ENCODE measurements around the gene SMIM32. TPM values are rescaled to one million over a fixed set of nuclear protein-coding genes. Genes with fewer than 3 reads are reported as not detected.

SMIM32 gene
- total RNA-seq, 1 donor from 2014 or later, result 0.22 TPM

DNA sequence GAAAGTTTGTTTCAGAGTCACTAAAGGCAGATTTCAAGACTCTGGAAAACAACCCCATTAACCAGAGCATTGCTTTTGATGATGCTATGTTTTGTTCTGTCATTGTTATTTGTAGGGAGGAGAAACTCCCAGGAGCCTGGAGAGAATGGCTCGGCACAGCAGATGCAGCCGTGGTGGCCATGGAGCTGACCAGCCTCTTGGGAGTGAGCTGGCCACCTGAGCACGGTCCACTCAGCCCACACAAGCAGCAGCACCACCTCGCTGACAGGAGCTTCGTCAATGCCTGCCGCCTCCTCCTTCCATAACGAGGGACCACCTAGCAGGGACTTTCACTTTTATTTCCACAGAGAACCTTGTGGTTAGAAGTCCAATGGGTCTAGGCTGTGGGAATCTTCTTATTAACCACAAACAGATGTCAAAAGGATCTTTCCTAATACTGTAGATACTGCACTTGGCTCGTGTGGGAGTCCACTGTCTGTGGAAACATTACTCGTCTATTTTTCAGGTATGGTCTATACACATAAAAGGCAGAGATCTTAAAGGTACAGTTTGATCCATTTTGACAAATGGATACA, 21.0 kb upstream of the SMIM32 start:
- DNase-seq (ENCODE audit: low spot score in 2 of 2, unreplicated experiment in 2 of 2), result no peak
- no peaks in the 10 kb centered on the region for H3K36me3 Mint-ChIP-seq
- H3K4me1 Mint-ChIP-seq, result no peaks in the 10 kb centered on the region
- no peak for TF ChIP-seq CTCF (IDR thresholded peaks at IDR 0.05; ENCODE audit: unreplicated experiment)
- no peak overlapping the region for H3K4me3 Mint-ChIP-seq
- H3K27me3 Mint-ChIP-seq (ENCODE audit: low read depth), result peaks cover 6% of the 10 kb centered on the region
- no peak overlapping the region for H3K27ac Mint-ChIP-seq
- H3K9me3 Mint-ChIP-seq, result no peaks in the 10 kb centered on the region

- no peak overlapping the region for H3K4me3 Mint-ChIP-seq
- H3K4me1 Mint-ChIP-seq, result no peaks in the 10 kb centered on the region
- peak; percentile 84 for TF ChIP-seq CTCF (IDR thresholded peaks at IDR 0.05; ENCODE audit: unreplicated experiment)
- no peak overlapping the region for H3K27ac Mint-ChIP-seq
- DNase-seq (ENCODE audit: low spot score in 2 of 2, unreplicated experiment in 2 of 2), result peak in 1 of 2 experiments; percentile 69
- H3K27me3 Mint-ChIP-seq (ENCODE audit: low read depth), result peaks cover 5% of the 10 kb centered on the region
- no peaks in the 10 kb centered on the region for H3K9me3 Mint-ChIP-seq
- H3K36me3 Mint-ChIP-seq, result no peaks in the 10 kb centered on the region
These were observed 19.3 kb upstream of the SMIM32 start for GRCh38 chr5:136212252-136212721.

GRCh38 chr5:136211282-136212040, 18.5 kb upstream of the SMIM32 start:
- Mint-ChIP-seq H3K36me3 (no peaks in the 10 kb centered on the region), H3K4me1 (no peaks in the 10 kb centered on the region), H3K27ac (no peak overlapping the region), H3K4me3 (no peak overlapping the region), H3K9me3 (no peaks in the 10 kb centered on the region), H3K27me3 (ENCODE audit: low read depth) (peaks cover 5% of the 10 kb centered on the region)
- no peak for TF ChIP-seq CTCF (IDR thresholded peaks at IDR 0.05; ENCODE audit: unreplicated experiment)
- no peak for DNase-seq (ENCODE audit: low spot score in 2 of 2, unreplicated experiment in 2 of 2)

DNA sequence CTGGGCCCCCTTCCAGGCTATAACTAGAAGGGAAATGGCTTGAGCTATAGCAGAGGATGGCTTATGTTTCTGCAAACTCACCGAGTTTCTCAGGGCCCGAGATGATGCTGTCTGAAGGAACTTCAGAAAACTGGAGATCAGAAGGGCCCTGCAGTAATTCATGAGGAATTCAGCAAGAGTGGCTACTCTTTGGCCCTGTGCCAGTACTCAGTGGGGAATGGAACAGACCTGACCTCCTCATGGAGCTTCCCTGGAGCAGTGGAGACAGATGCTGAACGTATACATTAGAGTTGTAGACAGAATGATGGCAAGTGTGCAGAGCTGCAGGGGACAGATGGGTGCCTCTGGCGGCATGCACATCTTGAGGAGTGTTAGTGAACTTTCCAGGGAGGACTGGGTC, 17.3 kb upstream of the SMIM32 start:
- Mint-ChIP-seq H3K36me3 (peaks cover under 1% of the 10 kb centered on the region), H3K9me3 (peaks cover 5% of the 10 kb centered on the region), H3K4me1 (no peaks in the 10 kb centered on the region), H3K27me3 (ENCODE audit: low read depth) (peaks cover 5% of the 10 kb centered on the region), H3K4me3 (no peak overlapping the region), H3K27ac (no peak overlapping the region)
- TF ChIP-seq CTCF (IDR thresholded peaks at IDR 0.05; ENCODE audit: unreplicated experiment), result no peak
- no peak for DNase-seq (ENCODE audit: low spot score in 2 of 2, unreplicated experiment in 2 of 2)

- TF ChIP-seq CTCF (IDR thresholded peaks at IDR 0.05; ENCODE audit: unreplicated experiment), result no peak
- Mint-ChIP-seq H3K27ac (no peak overlapping the region), H3K9me3 (peaks cover 6% of the 10 kb centered on the region), H3K36me3 (peaks cover 2% of the 10 kb centered on the region), H3K27me3 (ENCODE audit: low read depth) (peaks cover 5% of the 10 kb centered on the region), H3K4me1 (no peaks in the 10 kb centered on the region), H3K4me3 (no peak overlapping the region)
- no peak for DNase-seq (ENCODE audit: low spot score in 2 of 2, unreplicated experiment in 2 of 2)
These were observed 16.5 kb upstream of the SMIM32 start for GRCh38 chr5:136209346-136209910.

All from mesothelial cell of epicardium (in vitro differentiated cells).